ENCODE results near the gene CLTA. TPM values are rescaled to one million over a fixed set of nuclear protein-coding genes. Genes with fewer than 3 reads are reported as not detected.

CLTA gene
- total RNA-seq, 1 donor from 2014 or later: 199 TPM

DNA sequence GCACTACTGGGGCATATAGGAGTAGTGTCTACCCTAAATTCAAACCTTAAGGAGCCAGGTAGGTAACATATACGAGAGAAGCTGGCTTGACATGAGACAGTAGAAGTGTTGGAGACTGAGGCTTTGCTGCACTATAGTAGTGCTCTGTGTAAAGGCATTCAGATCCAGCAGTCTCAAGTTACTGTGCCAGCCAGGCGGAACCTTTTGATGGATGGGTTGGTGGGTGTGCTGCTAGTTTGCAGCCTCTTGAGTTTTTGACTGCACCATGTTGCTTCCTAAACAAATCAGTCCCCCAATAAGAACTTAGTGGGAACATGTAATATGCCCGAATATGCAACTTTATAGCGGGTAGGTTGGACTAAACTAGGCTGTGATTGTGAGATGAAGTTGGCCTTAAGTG lies 1.5 kb downstream of the CLTA start:
- TF ChIP-seq POLR2A (IDR thresholded peaks at IDR 0.05) (no peak), CTCF (IDR thresholded peaks at IDR 0.05) (no peak), POLR2AphosphoS5 (IDR thresholded peaks at IDR 0.05; ENCODE audit: insufficient read depth in 1 of 2, low read depth in 1 of 2) (no peak)
- Histone ChIP-seq H3K27me3 (no peaks in the 10 kb centered on the region), H3K36me3 (no peaks in the 10 kb centered on the region), H3K27ac (peak overlapping the region; percentile 90), H3K4me1 (peaks cover 43% of the 10 kb centered on the region), H3K4me3 (peak overlapping the region; percentile 80 to 84), H3K9me3 (no peaks in the 10 kb centered on the region)
- intact Hi-C loops (cut with DNase I): no loop called here
- no peak for DNase-seq (ENCODE audit: extremely low spot score in 2 of 2)

- peaks cover 43% of the 10 kb centered on the region for H3K4me1 ChIP-seq
- H3K4me3 ChIP-seq: peak overlapping the region; percentile 80 to 84
- no peaks in the 10 kb centered on the region for H3K9me3 ChIP-seq
- peaks cover 0 to under 1% of the 10 kb centered on the region in 2 donors for H3K36me3 ChIP-seq
- TF ChIP-seq POLR2A (IDR thresholded peaks at IDR 0.05): no peak
- TF ChIP-seq CTCF (IDR thresholded peaks at IDR 0.05): no peak
- no peak for TF ChIP-seq POLR2AphosphoS5 (IDR thresholded peaks at IDR 0.05; ENCODE audit: insufficient read depth in 1 of 2, low read depth in 1 of 2)
- no peaks in the 10 kb centered on the region for H3K27me3 ChIP-seq
- DNase-seq (ENCODE audit: extremely low spot score in 2 of 2): no peak
- intact Hi-C loops (cut with DNase I): no loop called here
- no peak overlapping the region for H3K27ac ChIP-seq
Observed at GRCh38 chr9:36193023-36193422, 2.3 kb downstream of the CLTA start.

DNA sequence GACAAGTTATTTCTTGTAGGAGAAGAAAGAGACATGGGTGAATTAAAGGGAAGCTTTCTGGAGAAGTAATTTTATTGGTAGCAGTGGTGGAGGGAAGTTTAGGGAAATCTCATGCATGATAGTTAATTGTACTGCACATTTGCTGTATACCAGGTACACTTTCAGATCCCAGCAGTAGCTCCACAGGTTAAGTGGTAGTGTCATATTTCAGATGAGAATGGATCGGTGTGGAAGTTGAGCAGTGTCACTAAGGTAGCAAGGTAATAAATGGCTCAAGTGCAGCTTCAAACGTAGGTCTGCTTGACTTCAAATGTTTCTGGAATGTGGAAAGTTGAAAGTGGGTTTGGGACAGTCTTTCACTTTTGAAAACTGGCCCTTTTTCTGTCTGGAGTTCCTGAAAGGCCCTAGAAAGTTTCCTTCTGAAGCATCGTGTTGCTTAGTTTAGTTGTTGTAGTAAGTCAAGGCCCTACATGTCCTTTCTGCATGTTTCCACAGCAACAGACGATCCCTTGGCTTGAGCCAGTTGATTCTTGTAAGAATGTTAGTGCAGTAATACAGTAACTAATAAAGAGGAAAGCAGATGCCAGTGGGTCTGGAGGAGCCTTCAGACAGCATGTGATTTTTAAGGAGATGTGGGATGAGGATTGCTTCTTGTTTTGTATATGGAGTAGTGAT lies 3.7 kb downstream of the CLTA start:
- H3K36me3 ChIP-seq: peaks cover 0 to 15% of the 10 kb centered on the region in 2 donors
- H3K9me3 ChIP-seq: no peaks in the 10 kb centered on the region
- peaks cover 43% of the 10 kb centered on the region for H3K4me1 ChIP-seq
- H3K4me3 ChIP-seq: no peak overlapping the region
- TF ChIP-seq POLR2AphosphoS5 (IDR thresholded peaks at IDR 0.05; ENCODE audit: insufficient read depth in 1 of 2, low read depth in 1 of 2) (no peak), POLR2A (IDR thresholded peaks at IDR 0.05) (no peak), CTCF (IDR thresholded peaks at IDR 0.05) (no peak)
- DNase-seq (ENCODE audit: extremely low spot score in 2 of 2): no peak
- no peak overlapping the region for H3K27ac ChIP-seq
- intact Hi-C loops (cut with DNase I): no loop called here
- H3K27me3 ChIP-seq: no peaks in the 10 kb centered on the region

- intact Hi-C loops (cut with DNase I): no loop called here
- Histone ChIP-seq H3K4me1 (peaks cover 17% of the 10 kb centered on the region), H3K4me3 (no peak overlapping the region), H3K27ac (no peak overlapping the region), H3K36me3 (peaks cover 0 to 87% of the 10 kb centered on the region in 2 donors), H3K9me3 (no peaks in the 10 kb centered on the region), H3K27me3 (no peaks in the 10 kb centered on the region)
- no peak for DNase-seq (ENCODE audit: extremely low spot score in 2 of 2)
- TF ChIP-seq POLR2AphosphoS5 (IDR thresholded peaks at IDR 0.05; ENCODE audit: insufficient read depth in 1 of 2, low read depth in 1 of 2): no peak
- no peak for TF ChIP-seq CTCF (IDR thresholded peaks at IDR 0.05)
- TF ChIP-seq POLR2A (IDR thresholded peaks at IDR 0.05): no peak
Observed at GRCh38 chr9:36204906-36205547, 14.3 kb downstream of the CLTA start.

GRCh38 chr9:36207016-36207415 lies 16.3 kb downstream of the CLTA start:
- peaks cover 0 to 85% of the 10 kb centered on the region in 2 donors for H3K36me3 ChIP-seq
- H3K4me3 ChIP-seq: no peak overlapping the region
- TF ChIP-seq POLR2A (IDR thresholded peaks at IDR 0.05) (no peak), CTCF (IDR thresholded peaks at IDR 0.05) (no peak), POLR2AphosphoS5 (IDR thresholded peaks at IDR 0.05; ENCODE audit: insufficient read depth in 1 of 2, low read depth in 1 of 2) (no peak)
- H3K9me3 ChIP-seq: no peaks in the 10 kb centered on the region
- peaks cover 23% of the 10 kb centered on the region for H3K4me1 ChIP-seq
- no peak overlapping the region for H3K27ac ChIP-seq
- no peak for DNase-seq (ENCODE audit: extremely low spot score in 2 of 2)
- intact Hi-C loops (cut with DNase I): no loop called here
- H3K27me3 ChIP-seq: no peaks in the 10 kb centered on the region
